ENCODE results near the gene VAV3.

GRCh38 chr1:107620753-107621152 is 344.2 kb downstream of the VAV3 start:
- TF ChIP-seq CTCF (IDR thresholded peaks at IDR 0.05; ENCODE audit: low read depth, low read length, poor library complexity, severe bottlenecking) (no peak), EZH2phosphoT487 (IDR thresholded peaks at IDR 0.05; ENCODE audit: borderline replicate concordance, low read length) (no peak)
